ENCODE results near the gene ADARB1. TPM values are rescaled to one million over a fixed set of nuclear protein-coding genes. Genes with fewer than 3 reads are reported as not detected.

Gene ADARB1
- total and polyA plus RNA-seq, 2 of the 8 experiments (the other 6 are each of a cell fraction or from before 2014, with no cell fraction given) = 4.7 to 14.9 TPM

- TF ChIP-seq ATF3 (IDR thresholded peaks at IDR 0.05; ENCODE audit: insufficient read depth, low read depth, low read length) = no peak
Observed at GRCh38 chr21:45126983-45127382, 52.6 kb downstream of the ADARB1 start (continued).

Measured in H1 (cell line).